GM23338 (cell line): ENCODE data around the gene ASCL5. TPM values are rescaled to one million over a fixed set of nuclear protein-coding genes. Genes with fewer than 3 reads are reported as not detected.

Source experiments
- ATAC-seq: fragments of 200-7000 bp; cut with Tn5 transposase; 3 replicates; pipeline ENCODE4 v1.9.1; 2020
- DNase-seq: peaks from one replicate; pipeline ENCODE4 v3.0.0-alpha.2; 2015; ENCODE audit warnings: low spot score
- H2AFZ ChIP-seq: fragments of 200-600 bp; sonication (generic); 2 replicates; pipeline ENCODE4 v1.8.0; 2016; ENCODE audit warnings: antibody characterized with exemption, mild to moderate bottlenecking, moderate library complexity
- H3F3A ChIP-seq: fragments of 200-600 bp; sonication (generic); replicated peaks from 2 replicates; pipeline ENCODE4 v1.8.0; 2017; ENCODE audit warnings: antibody characterized with exemption, mixed run types, low read depth
- H3K27ac ChIP-seq: fragments of 200-600 bp; sonication (generic); 2 replicates; pipeline ENCODE4 v1.6.1; 2016; ENCODE audit warnings: low read depth
- H3K27me3 ChIP-seq: fragments of 200-600 bp; sonication (generic); 2 replicates; pipeline ENCODE4 v1.8.0; 2016; ENCODE audit warnings: mild to moderate bottlenecking, mixed run types, moderate library complexity; ENCODE audit not compliant: insufficient read depth
- H3K36me3 ChIP-seq: fragments of 200-600 bp; sonication (generic); 2 replicates; pipeline ENCODE4 v1.8.0; 2016; ENCODE audit warnings: mild to moderate bottlenecking; ENCODE audit not compliant: insufficient read depth
- H3K4me1 ChIP-seq: fragments of 200-600 bp; sonication (generic); 2 replicates; pipeline ENCODE4 v1.8.0; 2016; ENCODE audit warnings: mild to moderate bottlenecking, moderate library complexity; ENCODE audit not compliant: insufficient read depth
- H3K4me2 ChIP-seq: fragments of 200-600 bp; sonication (generic); 2 replicates; pipeline ENCODE4 v1.7.1; 2017; ENCODE audit warnings: mixed run types
- H3K4me3 ChIP-seq: fragments of 200-600 bp; sonication (generic); 2 replicates; pipeline ENCODE4 v1.6.1; 2016; ENCODE audit warnings: mixed run types
- H3K79me2 ChIP-seq: fragments of 200-600 bp; sonication (generic); replicated peaks from 2 replicates; pipeline ENCODE4 v1.8.0; 2017; ENCODE audit warnings: mild to moderate bottlenecking; ENCODE audit not compliant: insufficient read depth
- H3K9me2 ChIP-seq: fragments of 200-600 bp; sonication (generic); 2 replicates; pipeline ENCODE4 v1.8.0; 2017; ENCODE audit not compliant: insufficient read depth
- H4K20me1 ChIP-seq: fragments of 200-600 bp; sonication (generic); replicated peaks from 2 replicates; pipeline ENCODE4 v1.8.0; 2017; ENCODE audit warnings: mild to moderate bottlenecking; ENCODE audit not compliant: insufficient read depth
- H3K27ac Mint-ChIP-seq: 2 replicates; pipeline ENCODE4 v1.8.0; 2020; ENCODE audit warnings: inconsistent platforms, mild to moderate bottlenecking, moderate library complexity, mixed read lengths
- H3K27me3 Mint-ChIP-seq: 3 replicates; pipeline ENCODE4 v1.8.0; 2022; ENCODE audit warnings: low read depth, mild to moderate bottlenecking, moderate library complexity, mixed read lengths, inconsistent platforms; ENCODE audit not compliant: insufficient read depth, poor library complexity
- H3K36me3 Mint-ChIP-seq: 3 replicates; pipeline ENCODE4 v1.8.0; 2021; ENCODE audit warnings: low read depth, mild to moderate bottlenecking, inconsistent platforms, moderate library complexity, mixed read lengths
- H3K4me1 Mint-ChIP-seq: 3 replicates; pipeline ENCODE4 v1.8.0; 2020; ENCODE audit warnings: mild to moderate bottlenecking, inconsistent platforms, mixed read lengths
- H3K4me3 Mint-ChIP-seq: 3 replicates; pipeline ENCODE4 v1.8.0; 2021; ENCODE audit warnings: moderate library complexity, mild to moderate bottlenecking, inconsistent platforms, mixed read lengths
- H3K9me3 Mint-ChIP-seq: 3 replicates; pipeline ENCODE4 v1.8.0; 2020; ENCODE audit warnings: moderate library complexity, mild to moderate bottlenecking, inconsistent platforms, mixed read lengths
- CREB1 ChIP-seq: fragments of 250-450 bp; sonication (Bioruptor Pico); IDR thresholded peaks from 2 replicates; pipeline ENCODE4 v1.5.0; 2020; ENCODE audit warnings: low read depth, mild to moderate bottlenecking, moderate library complexity
- CTCF ChIP-seq, 2 experiments: fragments of 200-600 bp in 1 of 2; sonication (generic) in 1 of 2; conservative IDR thresholded peaks; 2 replicates each; pipeline versions ENCODE4 v1.5.1 to v1.6.1; 2016 to 2017; ENCODE audit warnings: antibody characterized with exemption in 2 of 2, low read depth in 2 of 2, mild to moderate bottlenecking in 2 of 2, moderate library complexity in 1 of 2
- ETS1 ChIP-seq: IDR thresholded peaks from 2 replicates; pipeline ENCODE4 v1.6.1; 2016; ENCODE audit warnings: antibody characterized with exemption
- EZH2 ChIP-seq: fragments of 200-600 bp; sonication (generic); IDR thresholded peaks from one replicate; pipeline ENCODE4 v1.8.0; 2017; ENCODE audit warnings: antibody characterized with exemption, mild to moderate bottlenecking, low read depth; ENCODE audit not compliant: unreplicated experiment
- EZH2phosphoT487 ChIP-seq: fragments of 200-600 bp; sonication (generic); IDR thresholded peaks from one replicate; pipeline ENCODE4 v1.8.1; 2018; ENCODE audit warnings: antibody characterized with exemption; ENCODE audit not compliant: unreplicated experiment
- JUNB ChIP-seq: IDR thresholded peaks from one replicate; pipeline ENCODE4 v1.6.1; 2016; ENCODE audit warnings: antibody characterized with exemption; ENCODE audit not compliant: unreplicated experiment
- NANOG ChIP-seq: IDR thresholded peaks from 2 replicates; pipeline ENCODE4 v1.6.1; 2016; ENCODE audit warnings: antibody characterized with exemption, borderline replicate concordance
- POLR2AphosphoS5 ChIP-seq: IDR thresholded peaks from 2 replicates; pipeline ENCODE4 v1.6.1; 2016; ENCODE audit warnings: antibody characterized with exemption, low read depth
- REST ChIP-seq: IDR thresholded peaks from one replicate; pipeline ENCODE4 v1.6.1; 2018; ENCODE audit warnings: antibody characterized with exemption; ENCODE audit not compliant: unreplicated experiment
- STAT1 ChIP-seq: IDR thresholded peaks from one replicate; pipeline ENCODE4 v1.6.1; 2016; ENCODE audit warnings: antibody characterized with exemption; ENCODE audit not compliant: unreplicated experiment
- ZNF114 ChIP-seq: fragments of 250-450 bp; sonication (Bioruptor Pico); IDR thresholded peaks from 2 replicates; pipeline ENCODE4 v1.5.0; 2020; ENCODE audit warnings: mild to moderate bottlenecking, moderate library complexity
- ZNF331 ChIP-seq: fragments of 250-450 bp; sonication (Bioruptor Pico); IDR thresholded peaks from 2 replicates; pipeline ENCODE4 v1.5.0; 2020; ENCODE audit warnings: low read depth, mild to moderate bottlenecking, moderate library complexity
- ZNF462 ChIP-seq: fragments of 250-450 bp; sonication (Bioruptor Pico); IDR thresholded peaks from 2 replicates; pipeline ENCODE4 v1.5.0; 2020; ENCODE audit warnings: mild to moderate bottlenecking, moderate library complexity
- polyA plus RNA-seq: library from polyadenylated mRNA; unstranded; fragments of >200 nt; fragmentation: Nextera tagmentation; extraction: Ambion mirVana; gene quantifications from 2 replicates; pipeline ENCODE4 v1.2.1, GENCODE V29; 2016
- total RNA-seq: library from RNA; depleted of rRNA; stranded (reverse); fragments of >200 nt; shearing (Covaris generic); gene quantifications from 2 replicates; pipeline ENCODE4 v1.2.3, GENCODE V29; 2014

The ASCL5 gene
- total and polyA plus RNA-seq, 2 experiments from 2014 or later = not detected

GRCh38 chr1:201131398-201131797 is 4.4 kb upstream of the ASCL5 start:
- Histone ChIP-seq H3K4me3 (no peak overlapping the region), H3K4me1 (peaks cover 8% of the 10 kb centered on the region; the same call in 1 of the 2 replicates), H3K36me3 (no peaks in the 10 kb centered on the region; the same call in 1 of the 2 replicates), H4K20me1 (no peaks in the 10 kb centered on the region), H3K79me2 (no peaks in the 10 kb centered on the region), H3K4me2 (no peak overlapping the region), H3F3A (no peaks in the 10 kb centered on the region), H2AFZ (no peak overlapping the region), H3K9me2 (no peaks in the 10 kb centered on the region), H3K27me3 (no peaks in the 10 kb centered on the region), H3K27ac (no peak overlapping the region)
- H3K27me3 Mint-ChIP-seq = peaks cover 21% of the 10 kb centered on the region
- ATAC-seq (no peak), DNase-seq (no peak)
- H3K9me3 Mint-ChIP-seq = no peaks in the 10 kb centered on the region; the same call in 2 of the 3 replicates
- TF ChIP-seq JUNB (no peak), ZNF331 (CRISPR knock-in tag) (no peak), EZH2phosphoT487 (no peak), STAT1 (no peak), ZNF462 (no peak), POLR2AphosphoS5 (no peak), EZH2 (no peak), ETS1 (no peak), CTCF (conservative IDR thresholded peaks at IDR 0.05; ENCODE audit: low read depth in 2 of 2) (no peak), CREB1 (no peak), ZNF114 (CRISPR knock-in tag) (no peak), REST (no peak), NANOG (no peak)
- H3K4me1 Mint-ChIP-seq = peaks cover 11% of the 10 kb centered on the region
- H3K27ac Mint-ChIP-seq = no peak overlapping the region
- H3K36me3 Mint-ChIP-seq = peaks cover 30% of the 10 kb centered on the region
- H3K4me3 Mint-ChIP-seq = no peak overlapping the region
